HepG2 (cell line): ENCODE results near the gene HOXC11.

ENCODE experiments used
- EZH2 ChIP-seq: conservative IDR thresholded peaks from 2 replicates; pipeline ENCODE4 v1.6.1; 2012; ENCODE audit warnings: mild to moderate bottlenecking, low read depth, low read length, moderate library complexity
- FOSL2 ChIP-seq: sonication (generic); formaldehyde crosslinking; IDR thresholded peaks from 2 replicates; pipeline ENCODE4 v1.4.0; 2020; ENCODE audit warnings: missing genetic modification reagents
- HOMEZ ChIP-seq: IDR thresholded peaks from 2 replicates; pipeline ENCODE4 v1.6.1; 2016; ENCODE audit warnings: low read depth
- REST ChIP-seq, 2 experiments: IDR thresholded peaks; 2 replicates each; pipeline ENCODE4 v1.6.1; 2011 to 2012; ENCODE audit warnings: low read length in 2 of 2, borderline replicate concordance in 1 of 2, low read depth in 1 of 2, mild to moderate bottlenecking in 1 of 2, moderate library complexity in 1 of 2
- TARDBP ChIP-seq: sonication (generic); formaldehyde crosslinking; IDR thresholded peaks from 2 replicates; pipeline ENCODE4 v1.8.0; 2022; ENCODE audit warnings: mild to moderate bottlenecking, missing genetic modification reagents
- UBTF ChIP-seq: sonication (generic); formaldehyde crosslinking; IDR thresholded peaks from 2 replicates; pipeline ENCODE4 v1.4.0; 2020; ENCODE audit warnings: mild to moderate bottlenecking, missing genetic modification reagents
- ZBTB7B ChIP-seq: sonication (generic); formaldehyde crosslinking; IDR thresholded peaks from 2 replicates; pipeline ENCODE4 v1.4.0; 2020; ENCODE audit warnings: missing genetic modification reagents
- ZBTB8A ChIP-seq: sonication (generic); formaldehyde crosslinking; IDR thresholded peaks from 2 replicates; pipeline ENCODE4 v1.4.0; 2020; ENCODE audit warnings: mild to moderate bottlenecking, low read depth, missing genetic modification reagents, borderline replicate concordance
- ZNF556 ChIP-seq: sonication (generic); formaldehyde crosslinking; IDR thresholded peaks from 2 replicates; pipeline ENCODE4 v1.4.0; 2020; ENCODE audit warnings: mild to moderate bottlenecking, missing genetic modification reagents, borderline replicate concordance
- TF ChIP-seq, protein P1 (sequence below): IDR thresholded peaks from 2 replicates; pipeline ENCODE4 v1.6.1; 2012; ENCODE audit warnings: inconsistent platforms
- TF ChIP-seq, protein P2 (sequence below): sonication (generic); formaldehyde crosslinking; IDR thresholded peaks from 2 replicates; pipeline ENCODE4 v1.8.1; 2023; ENCODE audit warnings: missing genetic modification reagents, inconsistent platforms, borderline replicate concordance

DNA sequence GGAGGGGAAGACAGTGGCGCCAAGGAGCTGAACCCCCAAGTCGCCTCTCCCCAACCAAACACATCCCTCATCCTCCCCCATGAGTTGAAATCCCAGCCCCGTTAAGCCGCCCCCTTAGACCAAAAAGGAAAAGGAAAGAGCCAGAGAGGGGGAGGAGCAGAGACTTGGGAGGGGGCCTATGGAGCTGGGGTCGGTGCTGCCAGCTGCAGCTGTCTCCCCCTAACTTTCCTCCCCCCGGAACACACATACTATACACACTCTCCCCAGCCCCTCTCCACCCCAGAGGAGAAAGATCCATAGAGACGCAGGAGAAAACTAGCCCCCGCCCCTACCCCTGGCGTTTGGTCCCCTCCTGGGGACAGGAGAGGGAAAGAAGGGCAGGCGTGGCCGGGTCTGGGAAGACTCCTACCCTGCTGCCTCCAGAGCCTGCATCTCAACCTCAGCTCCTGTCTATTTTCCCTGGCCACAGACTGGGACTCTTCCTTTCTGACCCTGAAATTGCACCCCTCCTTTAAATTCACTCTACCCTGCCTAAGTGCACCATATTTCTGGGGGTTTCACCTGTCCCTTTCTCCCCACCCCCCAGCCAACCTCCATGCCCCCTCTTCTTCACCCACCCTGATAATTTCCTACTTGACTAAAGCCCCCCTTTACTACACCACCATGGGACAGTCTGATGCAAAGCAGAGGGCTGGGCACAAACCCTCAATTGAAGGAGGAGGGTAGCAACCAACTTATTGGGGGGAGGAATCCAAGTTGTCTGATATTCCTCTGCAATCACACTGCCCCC, 25.4 kb downstream of the HOXC11 start:
- TF ChIP-seq, protein P1, sequence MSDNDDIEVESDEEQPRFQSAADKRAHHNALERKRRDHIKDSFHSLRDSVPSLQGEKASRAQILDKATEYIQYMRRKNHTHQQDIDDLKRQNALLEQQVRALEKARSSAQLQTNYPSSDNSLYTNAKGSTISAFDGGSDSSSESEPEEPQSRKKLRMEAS = no peak
- TF ChIP-seq ZBTB7B (CRISPR knock-in tag) (no peak), FOSL2 (CRISPR knock-in tag) (no peak), UBTF (CRISPR knock-in tag) (no peak), REST (IDR thresholded peaks at IDR 0.05; ENCODE audit: borderline replicate concordance in 1 of 2, low read depth in 1 of 2, low read length in 2 of 2) (no peak), ZNF556 (no peak), EZH2 (no peak), TARDBP (CRISPR knock-in tag) (no peak), ZBTB8A (CRISPR knock-in tag) (no peak), HOMEZ (CRISPR knock-in tag) (no peak)
- TF ChIP-seq, protein P2, sequence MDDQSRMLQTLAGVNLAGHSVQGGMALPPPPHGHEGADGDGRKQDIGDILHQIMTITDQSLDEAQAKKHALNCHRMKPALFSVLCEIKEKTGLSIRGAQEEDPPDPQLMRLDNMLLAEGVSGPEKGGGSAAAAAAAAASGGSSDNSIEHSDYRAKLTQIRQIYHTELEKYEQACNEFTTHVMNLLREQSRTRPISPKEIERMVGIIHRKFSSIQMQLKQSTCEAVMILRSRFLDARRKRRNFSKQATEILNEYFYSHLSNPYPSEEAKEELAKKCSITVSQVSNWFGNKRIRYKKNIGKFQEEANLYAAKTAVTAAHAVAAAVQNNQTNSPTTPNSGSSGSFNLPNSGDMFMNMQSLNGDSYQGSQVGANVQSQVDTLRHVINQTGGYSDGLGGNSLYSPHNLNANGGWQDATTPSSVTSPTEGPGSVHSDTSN (CRISPR knock-in tag) = no peak
